ENCODE measurements around the gene UBE2L6. TPM values are rescaled to one million over a fixed set of nuclear protein-coding genes. Genes with fewer than 3 reads are reported as not detected.

The UBE2L6 gene
- total RNA-seq, 2 donors from 2014 or later: 8.1 to 11.3 TPM

DNA sequence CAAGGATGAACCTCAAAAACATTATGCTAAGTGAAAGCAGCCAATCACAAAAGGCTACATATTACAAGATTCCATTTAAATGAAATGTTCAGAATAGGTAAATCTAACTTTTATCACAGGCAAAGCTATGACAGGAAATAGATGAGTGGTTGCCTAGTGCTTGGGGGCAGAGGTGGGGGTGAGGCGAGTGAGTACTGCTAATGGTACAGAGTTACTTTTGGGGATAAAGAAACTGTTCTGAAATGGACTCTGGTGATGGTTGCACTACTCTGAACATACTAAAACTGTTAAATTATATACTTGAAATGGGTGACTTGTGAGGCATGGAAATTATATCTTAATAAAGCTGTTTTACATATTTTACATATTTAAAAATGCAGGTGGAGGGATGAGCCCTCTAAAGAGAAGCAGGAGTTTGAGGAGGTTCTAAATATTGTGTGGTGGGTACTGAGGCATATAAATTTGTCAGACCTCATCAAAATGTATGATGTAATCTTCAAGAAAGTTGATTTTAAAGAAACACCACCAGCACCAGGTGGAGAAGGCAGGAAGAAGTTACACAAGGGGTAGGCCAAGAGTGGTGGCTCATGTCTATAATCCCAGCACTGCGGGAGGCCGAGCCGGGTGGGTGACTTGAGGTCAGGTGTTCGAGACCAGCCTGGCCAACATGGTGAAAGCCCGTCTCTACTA lies 55.6 kb downstream of the UBE2L6 start:
- TF ChIP-seq, protein P1, sequence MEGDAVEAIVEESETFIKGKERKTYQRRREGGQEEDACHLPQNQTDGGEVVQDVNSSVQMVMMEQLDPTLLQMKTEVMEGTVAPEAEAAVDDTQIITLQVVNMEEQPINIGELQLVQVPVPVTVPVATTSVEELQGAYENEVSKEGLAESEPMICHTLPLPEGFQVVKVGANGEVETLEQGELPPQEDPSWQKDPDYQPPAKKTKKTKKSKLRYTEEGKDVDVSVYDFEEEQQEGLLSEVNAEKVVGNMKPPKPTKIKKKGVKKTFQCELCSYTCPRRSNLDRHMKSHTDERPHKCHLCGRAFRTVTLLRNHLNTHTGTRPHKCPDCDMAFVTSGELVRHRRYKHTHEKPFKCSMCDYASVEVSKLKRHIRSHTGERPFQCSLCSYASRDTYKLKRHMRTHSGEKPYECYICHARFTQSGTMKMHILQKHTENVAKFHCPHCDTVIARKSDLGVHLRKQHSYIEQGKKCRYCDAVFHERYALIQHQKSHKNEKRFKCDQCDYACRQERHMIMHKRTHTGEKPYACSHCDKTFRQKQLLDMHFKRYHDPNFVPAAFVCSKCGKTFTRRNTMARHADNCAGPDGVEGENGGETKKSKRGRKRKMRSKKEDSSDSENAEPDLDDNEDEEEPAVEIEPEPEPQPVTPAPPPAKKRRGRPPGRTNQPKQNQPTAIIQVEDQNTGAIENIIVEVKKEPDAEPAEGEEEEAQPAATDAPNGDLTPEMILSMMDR (conservative IDR thresholded peaks at IDR 0.05): no peak
- Mint-ChIP-seq H3K27me3 (ENCODE audit: insufficient read depth) (peaks cover 38% of the 10 kb centered on the region), H3K36me3 (ENCODE audit: low read depth) (no peaks in the 10 kb centered on the region), H3K4me1 (peaks cover 7% of the 10 kb centered on the region), H3K9me3 (no peaks in the 10 kb centered on the region), H3K4me3 (no peak overlapping the region), H3K27ac (no peak overlapping the region)
- H3K4me3 ChIP-seq (ENCODE audit: low read length): no peak overlapping the region
- no peaks in the 10 kb centered on the region for H3K4me1 ChIP-seq (ENCODE audit: control insufficient read depth, insufficient read depth, low read length)
- H3K27me3 ChIP-seq (ENCODE audit: control insufficient read depth, insufficient read depth, low read length, poor library complexity, severe bottlenecking): peaks cover 39% of the 10 kb centered on the region
- 87 to 96% methylated on average over 4 to 6 of the region's 6 CpGs for WGBS, 2 experiments (ENCODE audit: insufficient coverage in 1 of 2, insufficient read length in 1 of 2)
- no peaks in the 10 kb centered on the region for H3K36me3 ChIP-seq (ENCODE audit: control insufficient read depth, insufficient read depth, low read length)
- H3K27ac ChIP-seq (ENCODE audit: low read depth, low read length): no peak overlapping the region
- no peak for DNase-seq
- H3K9me3 ChIP-seq (ENCODE audit: control insufficient read depth, low read length): no peaks in the 10 kb centered on the region
- no peak overlapping the region for H3K9ac ChIP-seq (ENCODE audit: extremely low read depth, low read length, poor library complexity, severe bottlenecking)

GRCh38 chr11:57508341-57509170 lies 58.9 kb downstream of the UBE2L6 start:
- Histone ChIP-seq H3K9me3 (ENCODE audit: control insufficient read depth, low read length) (no peaks in the 10 kb centered on the region), H3K4me1 (ENCODE audit: control insufficient read depth, insufficient read depth, low read length) (no peaks in the 10 kb centered on the region), H3K36me3 (ENCODE audit: control insufficient read depth, insufficient read depth, low read length) (no peaks in the 10 kb centered on the region), H3K9ac (ENCODE audit: extremely low read depth, low read length, poor library complexity, severe bottlenecking) (no peak overlapping the region), H3K4me3 (ENCODE audit: low read length) (no peak overlapping the region), H3K27me3 (ENCODE audit: control insufficient read depth, insufficient read depth, low read length, poor library complexity, severe bottlenecking) (peaks cover 6% of the 10 kb centered on the region), H3K27ac (ENCODE audit: low read depth, low read length) (no peak overlapping the region)
- WGBS, 2 experiments (ENCODE audit: insufficient coverage in 1 of 2, insufficient read length in 1 of 2): 88 to 94% methylated on average over 5 to 7 of the region's 7 CpGs
- Mint-ChIP-seq H3K27me3 (ENCODE audit: insufficient read depth) (peaks cover 11% of the 10 kb centered on the region), H3K4me1 (peaks cover 8% of the 10 kb centered on the region), H3K36me3 (ENCODE audit: low read depth) (no peaks in the 10 kb centered on the region), H3K9me3 (no peaks in the 10 kb centered on the region), H3K27ac (no peak overlapping the region), H3K4me3 (no peak overlapping the region)
- TF ChIP-seq, protein P1 (conservative IDR thresholded peaks at IDR 0.05): no peak
- DNase-seq: no peak

DNA sequence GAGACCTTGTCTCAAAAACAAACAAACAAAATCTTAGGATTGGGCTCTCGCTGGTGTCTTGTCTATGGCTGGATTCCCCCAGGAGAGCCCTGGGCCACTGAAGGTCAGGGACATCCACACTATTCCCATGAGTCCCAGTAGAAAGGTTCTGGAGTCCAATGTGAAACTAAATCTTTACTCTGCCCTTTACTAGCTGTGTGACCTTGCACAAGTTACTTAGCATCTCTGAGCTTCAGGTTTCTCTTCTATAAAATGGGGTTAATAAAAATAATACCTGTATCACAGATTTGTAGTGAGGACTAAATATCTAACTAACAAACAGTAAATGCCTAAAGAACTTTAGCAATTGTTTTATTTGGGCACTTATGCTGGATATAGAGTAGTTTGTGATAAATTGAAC lies 61.0 kb downstream of the UBE2L6 start:
- TF ChIP-seq, protein P1 (conservative IDR thresholded peaks at IDR 0.05): no peak
- H3K36me3 Mint-ChIP-seq (ENCODE audit: low read depth): no peaks in the 10 kb centered on the region
- H3K9me3 ChIP-seq (ENCODE audit: control insufficient read depth, low read length): no peaks in the 10 kb centered on the region
- peaks cover 23% of the 10 kb centered on the region for H3K4me1 Mint-ChIP-seq
- H3K36me3 ChIP-seq (ENCODE audit: control insufficient read depth, insufficient read depth, low read length): no peaks in the 10 kb centered on the region
- 71 to 85% methylated on average over 1 of the region's 1 CpG for WGBS, 2 experiments (ENCODE audit: insufficient coverage in 1 of 2, insufficient read length in 1 of 2)
- H3K4me3 ChIP-seq (ENCODE audit: low read length): no peak overlapping the region
- H3K27me3 ChIP-seq (ENCODE audit: control insufficient read depth, insufficient read depth, low read length, poor library complexity, severe bottlenecking): no peaks in the 10 kb centered on the region
- no peaks in the 10 kb centered on the region for H3K9me3 Mint-ChIP-seq
- H3K27me3 Mint-ChIP-seq (ENCODE audit: insufficient read depth): peaks cover 1% of the 10 kb centered on the region
- DNase-seq: no peak
- no peak overlapping the region for H3K9ac ChIP-seq (ENCODE audit: extremely low read depth, low read length, poor library complexity, severe bottlenecking)
- no peaks in the 10 kb centered on the region for H3K4me1 ChIP-seq (ENCODE audit: control insufficient read depth, insufficient read depth, low read length)
- no peak overlapping the region for H3K27ac ChIP-seq (ENCODE audit: low read depth, low read length)
- H3K4me3 Mint-ChIP-seq: no peak overlapping the region
- H3K27ac Mint-ChIP-seq: no peak overlapping the region

Data from endodermal cell (in vitro differentiated cells).